Skeletal muscle satellite cell (primary cell): ENCODE data around the gene KCNH1.

ENCODE experiments used
- H3K27me3 ChIP-seq: 2 replicates; pipeline ENCODE4 v1.7.0; 2013; ENCODE audit warnings: low read length; ENCODE audit not compliant: control insufficient read depth, insufficient read depth
- H3K36me3 ChIP-seq: 2 replicates; pipeline ENCODE4 v1.7.0; 2013; ENCODE audit warnings: mild to moderate bottlenecking, control low read depth, low read length; ENCODE audit not compliant: insufficient read depth
- H3K4me1 ChIP-seq: 2 replicates; pipeline ENCODE4 v1.7.0; 2013; ENCODE audit warnings: low read length; ENCODE audit not compliant: control insufficient read depth, insufficient read depth
- H3K4me2 ChIP-seq: 2 replicates; pipeline ENCODE4 v1.7.0; 2013; ENCODE audit warnings: mild to moderate bottlenecking, low read length
- H3K4me3 ChIP-seq: 2 replicates; pipeline ENCODE4 v1.7.0; 2013; ENCODE audit warnings: low read length
- H3K9ac ChIP-seq: 2 replicates; pipeline ENCODE4 v1.7.0; 2013; ENCODE audit warnings: mild to moderate bottlenecking, low read depth, low read length, moderate library complexity
- H3K9me3 ChIP-seq: replicated peaks from 2 replicates; pipeline ENCODE4 v1.7.0; 2013; ENCODE audit warnings: mild to moderate bottlenecking, control low read depth, low read length

Gene KCNH1

GRCh38 chr1:210915890-210916507, 217.9 kb downstream of the KCNH1 start:
- Histone ChIP-seq H3K36me3 (no peaks in the 10 kb centered on the region), H3K9me3 (no peaks in the 10 kb centered on the region), H3K4me1 (no peaks in the 10 kb centered on the region), H3K4me2 (no peak overlapping the region), H3K4me3 (no peak overlapping the region), H3K27me3 (no peaks in the 10 kb centered on the region), H3K9ac (no peak overlapping the region)

GRCh38 chr1:210912752-210913151, 221.2 kb downstream of the KCNH1 start:
- H3K36me3 ChIP-seq: no peaks in the 10 kb centered on the region
- no peaks in the 10 kb centered on the region for H3K4me1 ChIP-seq
- no peaks in the 10 kb centered on the region for H3K9me3 ChIP-seq
- H3K27me3 ChIP-seq: no peaks in the 10 kb centered on the region
- no peak overlapping the region for H3K4me2 ChIP-seq
- H3K4me3 ChIP-seq: no peak overlapping the region
- no peak overlapping the region for H3K9ac ChIP-seq

DNA sequence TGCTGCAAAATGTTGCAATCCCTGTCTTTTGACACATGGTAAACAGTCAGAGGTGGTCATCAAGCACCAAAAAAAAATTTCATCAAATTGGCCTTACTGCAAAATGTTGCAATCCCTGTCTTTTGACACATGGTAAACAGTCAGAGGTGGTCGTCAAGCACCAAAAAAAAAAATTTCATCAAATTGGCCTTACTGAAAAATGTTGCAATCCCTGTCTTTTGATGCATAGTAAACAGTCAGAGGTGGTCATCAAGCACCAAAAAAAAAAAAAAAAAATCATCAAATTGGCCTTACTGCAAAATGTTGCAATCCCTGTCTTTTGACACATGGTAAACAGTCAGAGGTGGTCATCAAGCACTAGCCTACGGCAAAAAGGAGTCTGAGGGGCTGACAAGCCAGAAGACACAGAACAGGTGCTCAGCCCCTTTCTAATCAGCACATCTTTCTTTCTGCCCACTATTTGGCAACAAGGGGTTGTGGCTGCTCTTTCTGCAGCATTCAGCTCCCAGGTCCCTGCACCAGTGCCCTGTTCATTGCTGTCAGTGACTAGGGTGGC, 223.8 kb downstream of the KCNH1 start:
- Histone ChIP-seq H3K27me3 (no peaks in the 10 kb centered on the region), H3K9me3 (no peaks in the 10 kb centered on the region), H3K4me2 (no peak overlapping the region), H3K36me3 (no peaks in the 10 kb centered on the region), H3K4me3 (no peak overlapping the region), H3K4me1 (peaks cover 6% of the 10 kb centered on the region), H3K9ac (no peak overlapping the region)

DNA sequence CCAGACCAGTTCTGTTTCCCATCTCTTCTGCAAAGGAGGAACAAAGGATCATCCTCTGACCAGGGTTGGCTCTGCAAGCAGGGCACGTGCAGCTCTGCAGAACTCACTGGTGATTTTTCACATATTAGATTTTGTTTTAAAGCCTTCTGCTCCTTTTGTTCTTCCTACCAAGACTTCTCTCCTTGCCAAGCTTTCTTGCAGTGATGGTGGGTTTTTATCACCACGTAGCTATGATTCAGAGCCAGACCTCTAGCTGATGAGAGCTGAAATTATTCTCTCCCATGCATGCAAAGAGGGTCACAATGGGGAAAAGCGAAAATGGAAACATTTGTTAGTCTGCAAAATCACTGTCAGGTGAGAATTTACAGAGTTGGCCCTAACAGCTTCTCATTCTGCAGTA, 225.2 kb downstream of the KCNH1 start:
- no peak overlapping the region for H3K9ac ChIP-seq
- no peak overlapping the region for H3K4me3 ChIP-seq
- no peak overlapping the region for H3K4me2 ChIP-seq
- H3K27me3 ChIP-seq: no peaks in the 10 kb centered on the region
- H3K4me1 ChIP-seq: peaks cover 6% of the 10 kb centered on the region
- H3K9me3 ChIP-seq: no peaks in the 10 kb centered on the region
- H3K36me3 ChIP-seq: no peaks in the 10 kb centered on the region

- Histone ChIP-seq H3K27me3 (no peaks in the 10 kb centered on the region), H3K4me1 (peaks cover 6% of the 10 kb centered on the region), H3K36me3 (no peaks in the 10 kb centered on the region), H3K4me2 (no peak overlapping the region), H3K4me3 (no peak overlapping the region), H3K9me3 (no peaks in the 10 kb centered on the region), H3K9ac (no peak overlapping the region)
Observed at GRCh38 chr1:210908257-210908656, 225.7 kb downstream of the KCNH1 start.

- no peak overlapping the region for H3K9ac ChIP-seq
- H3K4me1 ChIP-seq: peaks cover 6% of the 10 kb centered on the region
- no peak overlapping the region for H3K4me2 ChIP-seq
- H3K4me3 ChIP-seq: no peak overlapping the region
- no peaks in the 10 kb centered on the region for H3K27me3 ChIP-seq
- no peaks in the 10 kb centered on the region for H3K36me3 ChIP-seq
- no peaks in the 10 kb centered on the region for H3K9me3 ChIP-seq
Observed at GRCh38 chr1:210907251-210907805, 226.6 kb downstream of the KCNH1 start.

DNA sequence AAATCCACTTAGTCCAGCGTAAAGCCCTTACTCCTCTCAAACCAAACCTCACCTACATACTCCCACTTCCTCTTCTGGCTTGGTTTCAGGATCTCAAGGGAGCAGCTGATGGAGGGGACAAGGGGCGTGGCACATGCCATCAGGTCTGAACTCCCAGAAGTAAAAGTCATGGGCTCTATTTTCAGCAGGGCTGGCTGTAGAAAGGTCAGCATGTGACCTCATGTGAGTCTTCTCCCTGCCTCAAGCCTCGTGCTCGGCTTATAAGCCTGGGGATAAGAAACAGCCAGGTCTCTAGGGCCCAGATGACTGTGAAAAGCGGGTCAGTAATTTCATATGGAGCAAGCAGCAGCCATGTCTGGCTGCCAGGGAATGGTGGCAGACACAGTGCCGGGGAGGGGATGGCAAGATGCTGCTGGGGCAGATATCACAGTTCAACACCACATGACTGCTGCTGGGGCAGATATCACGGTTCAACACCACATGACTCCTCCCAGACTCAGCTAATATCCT, 227.9 kb downstream of the KCNH1 start:
- no peaks in the 10 kb centered on the region for H3K27me3 ChIP-seq

DNA sequence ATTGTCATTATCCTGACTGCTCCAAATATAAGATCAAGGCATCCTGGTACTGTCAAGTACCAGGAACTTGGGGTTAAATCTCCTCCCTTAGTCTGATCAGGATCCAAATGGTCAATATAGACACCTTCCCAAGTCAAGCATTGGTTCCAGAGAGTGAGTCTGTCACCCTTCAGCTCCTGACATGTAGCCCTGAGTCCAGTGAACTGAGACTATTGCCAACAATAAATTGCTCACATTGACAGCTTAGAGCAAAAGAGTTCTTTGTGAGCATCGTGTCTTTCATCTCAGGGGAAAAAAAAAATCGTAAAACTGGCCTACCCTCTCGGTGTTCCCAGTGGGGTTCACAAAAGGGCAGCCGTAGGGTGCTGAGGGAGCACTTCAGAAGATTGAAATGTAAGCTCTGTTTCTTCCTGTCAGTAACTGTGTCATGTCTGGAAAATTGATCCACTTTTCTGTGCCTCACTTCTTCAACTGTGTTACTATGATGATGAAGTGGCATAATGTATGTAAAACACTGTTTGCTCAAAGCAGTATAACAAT, 228.5 kb downstream of the KCNH1 start:
- no peak overlapping the region for H3K4me3 ChIP-seq
- H3K9me3 ChIP-seq: no peaks in the 10 kb centered on the region
- H3K36me3 ChIP-seq: no peaks in the 10 kb centered on the region
- no peaks in the 10 kb centered on the region for H3K27me3 ChIP-seq
- H3K4me2 ChIP-seq: no peak overlapping the region
- no peak overlapping the region for H3K9ac ChIP-seq
- peaks cover 6% of the 10 kb centered on the region for H3K4me1 ChIP-seq

More for the DNA sequence above, 227.9 kb downstream of the KCNH1 start:
- H3K4me2 ChIP-seq: no peak overlapping the region
- no peak overlapping the region for H3K9ac ChIP-seq
- H3K36me3 ChIP-seq: no peaks in the 10 kb centered on the region
- H3K4me3 ChIP-seq: no peak overlapping the region
- H3K9me3 ChIP-seq: no peaks in the 10 kb centered on the region
- H3K4me1 ChIP-seq: peaks cover 6% of the 10 kb centered on the region

- H3K9me3 ChIP-seq: no peaks in the 10 kb centered on the region
Observed at GRCh38 chr1:210901981-210902770, 231.8 kb downstream of the KCNH1 start.

DNA sequence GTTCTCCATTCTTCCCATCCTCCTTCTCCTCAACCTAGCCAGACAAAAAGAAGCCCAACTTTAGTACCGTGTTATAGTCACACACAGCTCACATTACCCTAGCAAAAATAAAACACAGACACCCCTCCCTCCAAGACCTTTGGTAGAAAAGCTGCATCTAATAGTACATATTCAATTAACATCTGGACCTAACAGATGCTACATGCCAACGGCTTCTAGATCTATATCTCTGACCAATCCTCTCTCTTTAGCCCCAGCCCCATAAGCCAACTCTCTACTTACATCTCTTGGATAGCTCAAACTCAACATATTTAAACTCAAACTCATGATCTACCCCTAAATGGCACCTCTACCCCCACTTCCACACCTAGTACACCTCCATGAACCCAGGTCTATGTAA, 233.1 kb downstream of the KCNH1 start:
- H3K27me3 ChIP-seq: no peaks in the 10 kb centered on the region
- H3K4me1 ChIP-seq: peaks cover under 1% of the 10 kb centered on the region
- no peaks in the 10 kb centered on the region for H3K9me3 ChIP-seq
- H3K4me3 ChIP-seq: no peak overlapping the region
- H3K4me2 ChIP-seq: no peak overlapping the region
- no peaks in the 10 kb centered on the region for H3K36me3 ChIP-seq
- H3K9ac ChIP-seq: no peak overlapping the region

More at GRCh38 chr1:210901981-210902770, 231.8 kb downstream of the KCNH1 start:
- peaks cover 6% of the 10 kb centered on the region for H3K4me1 ChIP-seq
- no peaks in the 10 kb centered on the region for H3K27me3 ChIP-seq
- H3K4me2 ChIP-seq: no peak overlapping the region
- no peaks in the 10 kb centered on the region for H3K36me3 ChIP-seq
- no peak overlapping the region for H3K4me3 ChIP-seq
- no peak overlapping the region for H3K9ac ChIP-seq

DNA sequence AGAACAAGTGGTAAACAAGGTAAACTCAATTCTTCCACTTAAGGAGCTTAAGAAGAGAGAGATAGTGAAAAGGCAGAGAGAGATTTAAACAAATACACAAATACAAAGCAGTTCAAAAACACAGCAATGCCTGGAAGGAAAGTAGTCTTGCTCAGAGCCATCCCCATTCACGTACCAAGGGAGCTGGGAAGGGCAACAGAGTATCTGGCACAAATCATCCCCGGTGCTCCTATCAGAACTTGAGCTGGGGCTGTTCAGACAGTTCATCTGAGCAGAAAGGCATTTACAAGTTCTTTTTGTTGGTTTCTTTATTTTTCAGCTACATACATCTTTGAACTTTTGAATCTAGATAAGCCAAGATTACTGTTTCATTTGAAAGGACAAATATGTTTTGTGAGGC, 233.9 kb downstream of the KCNH1 start:
- H3K4me2 ChIP-seq: no peak overlapping the region
- H3K4me3 ChIP-seq: no peak overlapping the region
- no peaks in the 10 kb centered on the region for H3K9me3 ChIP-seq
- H3K36me3 ChIP-seq: no peaks in the 10 kb centered on the region
- no peaks in the 10 kb centered on the region for H3K27me3 ChIP-seq
- no peak overlapping the region for H3K9ac ChIP-seq
- no peaks in the 10 kb centered on the region for H3K4me1 ChIP-seq
